Measurements from ENCODE around the gene KPNA4.

Gene KPNA4

GRCh38 chr3:160568989-160569388 is 3.6 kb upstream of the KPNA4 start:
- Histone ChIP-seq H3K9me3 (ENCODE audit: control insufficient read depth, insufficient read depth, low read length) (no peaks in the 10 kb centered on the region), H3K4me1 (ENCODE audit: control insufficient read depth, insufficient read depth, low read length) (no peaks in the 10 kb centered on the region), H3K27me3 (ENCODE audit: control insufficient read depth, insufficient read depth, low read length) (no peaks in the 10 kb centered on the region), H3K4me3 (ENCODE audit: low read depth, low read length) (no peak overlapping the region), H3K36me3 (ENCODE audit: control insufficient read depth, insufficient read depth, low read length) (peaks cover 3% of the 10 kb centered on the region), H3K9ac (ENCODE audit: low read depth, low read length) (no peak overlapping the region)

GRCh38 chr3:160567774-160568173 is 2.4 kb upstream of the KPNA4 start:
- Histone ChIP-seq H3K4me1 (ENCODE audit: control insufficient read depth, insufficient read depth, low read length) (peaks cover 5% of the 10 kb centered on the region), H3K27me3 (ENCODE audit: control insufficient read depth, insufficient read depth, low read length) (no peaks in the 10 kb centered on the region), H3K9ac (ENCODE audit: low read depth, low read length) (no peak overlapping the region), H3K4me3 (ENCODE audit: low read depth, low read length) (no peak overlapping the region), H3K36me3 (ENCODE audit: control insufficient read depth, insufficient read depth, low read length) (peaks cover 3% of the 10 kb centered on the region), H3K9me3 (ENCODE audit: control insufficient read depth, insufficient read depth, low read length) (no peaks in the 10 kb centered on the region)

- Histone ChIP-seq H3K27me3 (ENCODE audit: control insufficient read depth, insufficient read depth, low read length) (no peaks in the 10 kb centered on the region), H3K9me3 (ENCODE audit: control insufficient read depth, insufficient read depth, low read length) (no peaks in the 10 kb centered on the region), H3K4me3 (ENCODE audit: low read depth, low read length) (peak overlapping the region; percentile 83), H3K4me1 (ENCODE audit: control insufficient read depth, insufficient read depth, low read length) (peaks cover 5% of the 10 kb centered on the region), H3K36me3 (ENCODE audit: control insufficient read depth, insufficient read depth, low read length) (peaks cover 3% of the 10 kb centered on the region), H3K9ac (ENCODE audit: low read depth, low read length) (no peak overlapping the region)
Observed at GRCh38 chr3:160566499-160566898, 1.1 kb upstream of the KPNA4 start.

- H3K9ac ChIP-seq (ENCODE audit: low read depth, low read length) = peak overlapping the region; percentile 55
- no peaks in the 10 kb centered on the region for H3K9me3 ChIP-seq (ENCODE audit: control insufficient read depth, insufficient read depth, low read length)
- no peaks in the 10 kb centered on the region for H3K27me3 ChIP-seq (ENCODE audit: control insufficient read depth, insufficient read depth, low read length)
- H3K36me3 ChIP-seq (ENCODE audit: control insufficient read depth, insufficient read depth, low read length) = peaks cover 3% of the 10 kb centered on the region
- peaks cover 5% of the 10 kb centered on the region for H3K4me1 ChIP-seq (ENCODE audit: control insufficient read depth, insufficient read depth, low read length)
- peak overlapping the region; percentile 86 for H3K4me3 ChIP-seq (ENCODE audit: low read depth, low read length)
Observed at GRCh38 chr3:160564949-160565441, 376 bp downstream of the KPNA4 start.

- Histone ChIP-seq H3K4me3 (ENCODE audit: low read depth, low read length) (peak overlapping the region; percentile 86), H3K9me3 (ENCODE audit: control insufficient read depth, insufficient read depth, low read length) (no peaks in the 10 kb centered on the region), H3K27me3 (ENCODE audit: control insufficient read depth, insufficient read depth, low read length) (no peaks in the 10 kb centered on the region), H3K36me3 (ENCODE audit: control insufficient read depth, insufficient read depth, low read length) (peaks cover 3% of the 10 kb centered on the region), H3K9ac (ENCODE audit: low read depth, low read length) (peak overlapping the region; percentile 55), H3K4me1 (ENCODE audit: control insufficient read depth, insufficient read depth, low read length) (peaks cover 5% of the 10 kb centered on the region)
Observed at GRCh38 chr3:160564258-160564911, 986 bp downstream of the KPNA4 start.

- H3K9ac ChIP-seq (ENCODE audit: low read depth, low read length) = no peak overlapping the region
- H3K27me3 ChIP-seq (ENCODE audit: control insufficient read depth, insufficient read depth, low read length) = no peaks in the 10 kb centered on the region
- H3K9me3 ChIP-seq (ENCODE audit: control insufficient read depth, insufficient read depth, low read length) = no peaks in the 10 kb centered on the region
- H3K36me3 ChIP-seq (ENCODE audit: control insufficient read depth, insufficient read depth, low read length) = peaks cover under 1% of the 10 kb centered on the region
- H3K4me3 ChIP-seq (ENCODE audit: low read depth, low read length) = no peak overlapping the region
- H3K4me1 ChIP-seq (ENCODE audit: control insufficient read depth, insufficient read depth, low read length) = peaks cover 5% of the 10 kb centered on the region
Observed at GRCh38 chr3:160562952-160563351, 2.4 kb downstream of the KPNA4 start.

- Histone ChIP-seq H3K4me1 (ENCODE audit: control insufficient read depth, insufficient read depth, low read length) (peaks cover 13% of the 10 kb centered on the region), H3K9ac (ENCODE audit: low read depth, low read length) (no peak overlapping the region), H3K27me3 (ENCODE audit: control insufficient read depth, insufficient read depth, low read length) (no peaks in the 10 kb centered on the region), H3K36me3 (ENCODE audit: control insufficient read depth, insufficient read depth, low read length) (no peaks in the 10 kb centered on the region), H3K4me3 (ENCODE audit: low read depth, low read length) (no peak overlapping the region), H3K9me3 (ENCODE audit: control insufficient read depth, insufficient read depth, low read length) (no peaks in the 10 kb centered on the region)
Observed at GRCh38 chr3:160557571-160557970, 7.8 kb downstream of the KPNA4 start.

- H3K9me3 ChIP-seq (ENCODE audit: control insufficient read depth, insufficient read depth, low read length) = no peaks in the 10 kb centered on the region
- H3K36me3 ChIP-seq (ENCODE audit: control insufficient read depth, insufficient read depth, low read length) = no peaks in the 10 kb centered on the region
- no peaks in the 10 kb centered on the region for H3K27me3 ChIP-seq (ENCODE audit: control insufficient read depth, insufficient read depth, low read length)
- peaks cover 16% of the 10 kb centered on the region for H3K4me1 ChIP-seq (ENCODE audit: control insufficient read depth, insufficient read depth, low read length)
- no peak overlapping the region for H3K9ac ChIP-seq (ENCODE audit: low read depth, low read length)
- H3K4me3 ChIP-seq (ENCODE audit: low read depth, low read length) = no peak overlapping the region
Observed at GRCh38 chr3:160556141-160556540, 9.2 kb downstream of the KPNA4 start.

GRCh38 chr3:160554980-160555379 is 10.4 kb downstream of the KPNA4 start:
- Histone ChIP-seq H3K9ac (ENCODE audit: low read depth, low read length) (no peak overlapping the region), H3K27me3 (ENCODE audit: control insufficient read depth, insufficient read depth, low read length) (no peaks in the 10 kb centered on the region), H3K4me1 (ENCODE audit: control insufficient read depth, insufficient read depth, low read length) (peaks cover 16% of the 10 kb centered on the region), H3K4me3 (ENCODE audit: low read depth, low read length) (no peak overlapping the region), H3K9me3 (ENCODE audit: control insufficient read depth, insufficient read depth, low read length) (no peaks in the 10 kb centered on the region), H3K36me3 (ENCODE audit: control insufficient read depth, insufficient read depth, low read length) (no peaks in the 10 kb centered on the region)

GRCh38 chr3:160553827-160554226 is 11.5 kb downstream of the KPNA4 start:
- H3K4me3 ChIP-seq (ENCODE audit: low read depth, low read length) = no peak overlapping the region

GRCh38 chr3:160546727-160547126 is 18.6 kb downstream of the KPNA4 start:
- Histone ChIP-seq H3K4me3 (ENCODE audit: low read depth, low read length) (no peak overlapping the region), H3K9me3 (ENCODE audit: control insufficient read depth, insufficient read depth, low read length) (peaks cover 2% of the 10 kb centered on the region), H3K4me1 (ENCODE audit: control insufficient read depth, insufficient read depth, low read length) (no peaks in the 10 kb centered on the region), H3K9ac (ENCODE audit: low read depth, low read length) (no peak overlapping the region), H3K27me3 (ENCODE audit: control insufficient read depth, insufficient read depth, low read length) (no peaks in the 10 kb centered on the region), H3K36me3 (ENCODE audit: control insufficient read depth, insufficient read depth, low read length) (no peaks in the 10 kb centered on the region)

More at GRCh38 chr3:160553827-160554226, 11.5 kb downstream of the KPNA4 start:
- Histone ChIP-seq H3K36me3 (ENCODE audit: control insufficient read depth, insufficient read depth, low read length) (no peaks in the 10 kb centered on the region), H3K9me3 (ENCODE audit: control insufficient read depth, insufficient read depth, low read length) (no peaks in the 10 kb centered on the region), H3K4me1 (ENCODE audit: control insufficient read depth, insufficient read depth, low read length) (peaks cover 16% of the 10 kb centered on the region), H3K27me3 (ENCODE audit: control insufficient read depth, insufficient read depth, low read length) (no peaks in the 10 kb centered on the region), H3K9ac (ENCODE audit: low read depth, low read length) (no peak overlapping the region)

- no peaks in the 10 kb centered on the region for H3K36me3 ChIP-seq (ENCODE audit: control insufficient read depth, insufficient read depth, low read length)
- H3K4me1 ChIP-seq (ENCODE audit: control insufficient read depth, insufficient read depth, low read length) = no peaks in the 10 kb centered on the region
- no peak overlapping the region for H3K4me3 ChIP-seq (ENCODE audit: low read depth, low read length)
- H3K9ac ChIP-seq (ENCODE audit: low read depth, low read length) = no peak overlapping the region
- H3K9me3 ChIP-seq (ENCODE audit: control insufficient read depth, insufficient read depth, low read length) = peaks cover 2% of the 10 kb centered on the region
- H3K27me3 ChIP-seq (ENCODE audit: control insufficient read depth, insufficient read depth, low read length) = no peaks in the 10 kb centered on the region
Observed at GRCh38 chr3:160545504-160545871, 19.9 kb downstream of the KPNA4 start.

All from iPS-15b (cell line).